Upper lobe of right lung (tissue), 1 donor: Measurements from ENCODE around the gene ZNF736. TPM values are rescaled to one million over a fixed set of nuclear protein-coding genes. Genes with fewer than 3 reads are reported as not detected.

ENCODE experiments used
- ATAC-seq: fragments of 200-7000 bp; cut with Tn5 transposase; one replicate; pipeline ENCODE4 v1.9.1; 2020; ENCODE audit warnings: mild to moderate bottlenecking, moderate library complexity
- DNase-seq: peaks from one replicate; pipeline ENCODE4 v3.0.0-alpha.2; 2020
- H3K27ac ChIP-seq: fragments of 200-600 bp; one replicate; pipeline ENCODE4 v1.8.0; 2022
- H3K27me3 ChIP-seq: fragments of 200-600 bp; one replicate; pipeline ENCODE4 v1.8.0; 2022; ENCODE audit warnings: mild to moderate bottlenecking
- H3K36me3 ChIP-seq: fragments of 200-600 bp; one replicate; pipeline ENCODE4 v1.8.0; 2022
- H3K4me1 ChIP-seq: fragments of 200-600 bp; one replicate; pipeline ENCODE4 v1.8.0; 2022
- H3K4me3 ChIP-seq: fragments of 200-600 bp; one replicate; pipeline ENCODE4 v1.8.0; 2022; ENCODE audit warnings: mild to moderate bottlenecking
- H3K9me3 ChIP-seq: fragments of 200-600 bp; one replicate; pipeline ENCODE4 v1.8.0; 2022
- intact Hi-C: fragments of 100-400 bp; cut with DNase I; formaldehyde crosslinking; loops from one replicate; pipeline ENCODE4 v1.11.0; 2022
- total RNA-seq: library from RNA; stranded (reverse); fragmentation: NEBNext Ultra II Directional; extraction: Animal tissue kit (Norgen Biotek cat#: 25700); gene quantifications from one replicate; pipeline ENCODE4 v1.2.1, GENCODE V29; 2021
- TF ChIP-seq, protein P1 (sequence below): fragments of 200-600 bp; IDR thresholded peaks from one replicate; pipeline ENCODE4 v1.8.0; 2022; ENCODE audit warnings: antibody characterized with exemption
- donor health status: DM: no; HTN: yes; CAD: no; lungs with severe emphysema.

ZNF736 gene
- total RNA-seq, 1 donor from 2014 or later = 13.5 TPM

- Histone ChIP-seq H3K4me3 (no peak overlapping the region), H3K27ac (no peak overlapping the region), H3K27me3 (no peaks in the 10 kb centered on the region), H3K9me3 (peaks cover 2% of the 10 kb centered on the region), H3K36me3 (no peaks in the 10 kb centered on the region), H3K4me1 (no peaks in the 10 kb centered on the region)
- TF ChIP-seq, protein P1, sequence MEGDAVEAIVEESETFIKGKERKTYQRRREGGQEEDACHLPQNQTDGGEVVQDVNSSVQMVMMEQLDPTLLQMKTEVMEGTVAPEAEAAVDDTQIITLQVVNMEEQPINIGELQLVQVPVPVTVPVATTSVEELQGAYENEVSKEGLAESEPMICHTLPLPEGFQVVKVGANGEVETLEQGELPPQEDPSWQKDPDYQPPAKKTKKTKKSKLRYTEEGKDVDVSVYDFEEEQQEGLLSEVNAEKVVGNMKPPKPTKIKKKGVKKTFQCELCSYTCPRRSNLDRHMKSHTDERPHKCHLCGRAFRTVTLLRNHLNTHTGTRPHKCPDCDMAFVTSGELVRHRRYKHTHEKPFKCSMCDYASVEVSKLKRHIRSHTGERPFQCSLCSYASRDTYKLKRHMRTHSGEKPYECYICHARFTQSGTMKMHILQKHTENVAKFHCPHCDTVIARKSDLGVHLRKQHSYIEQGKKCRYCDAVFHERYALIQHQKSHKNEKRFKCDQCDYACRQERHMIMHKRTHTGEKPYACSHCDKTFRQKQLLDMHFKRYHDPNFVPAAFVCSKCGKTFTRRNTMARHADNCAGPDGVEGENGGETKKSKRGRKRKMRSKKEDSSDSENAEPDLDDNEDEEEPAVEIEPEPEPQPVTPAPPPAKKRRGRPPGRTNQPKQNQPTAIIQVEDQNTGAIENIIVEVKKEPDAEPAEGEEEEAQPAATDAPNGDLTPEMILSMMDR = no peak
- no peak for DNase-seq
- no peak for ATAC-seq
- intact Hi-C loops = no loop called here
Observed at GRCh38 chr7:64373017-64373416, 59.3 kb downstream of the ZNF736 start.

DNA sequence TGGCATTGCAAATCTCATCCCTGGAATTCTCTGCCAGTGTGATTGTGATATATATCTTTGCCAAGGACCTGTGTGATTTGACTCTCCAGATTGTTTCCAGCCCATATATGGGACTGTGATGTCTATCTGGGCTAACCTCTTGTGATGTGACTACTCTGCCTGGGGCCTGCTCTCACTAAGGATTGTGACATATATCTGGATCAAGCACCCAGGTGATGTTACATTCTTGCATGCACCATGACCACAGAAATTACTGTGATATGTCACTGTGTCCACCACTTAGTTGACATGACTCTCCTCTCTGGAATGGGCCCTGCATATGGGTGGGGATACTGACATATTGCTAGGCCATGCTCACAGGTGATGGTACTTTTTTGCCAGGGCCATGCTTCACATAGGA is 86.6 kb downstream of the ZNF736 start:
- H3K27ac ChIP-seq = no peak overlapping the region
- H3K27me3 ChIP-seq = no peaks in the 10 kb centered on the region
- no peak overlapping the region for H3K4me3 ChIP-seq
- ATAC-seq = no peak
- intact Hi-C loops = no loop called here
- no peaks in the 10 kb centered on the region for H3K4me1 ChIP-seq
- no peaks in the 10 kb centered on the region for H3K36me3 ChIP-seq
- TF ChIP-seq, protein P1 = no peak
- no peaks in the 10 kb centered on the region for H3K9me3 ChIP-seq
- DNase-seq = no peak

Other genes with a start within 250 kb of the ZNF736 start
- not detected for gene ZNF735, start 106.8 kb upstream of the ZNF736 start, total RNA-seq
- not detected for gene ZNF679, start 85.5 kb upstream of the ZNF736 start, total RNA-seq
- gene ZNF680, start 249.1 kb downstream of the ZNF736 start, total RNA-seq = 17.3 TPM